Naive thymus-derived CD4-positive, alpha-beta T cell (primary cell): ENCODE measurements around the gene METTL16. TPM values are rescaled to one million over a fixed set of nuclear protein-coding genes. Genes with fewer than 3 reads are reported as not detected.

Source experiments
- ATAC-seq: fragments of 150-1000 bp; cut with Tn5 transposase; 2 replicates; pipeline ENCODE4 v1.10.0; 2021; ENCODE audit warnings: mild to moderate bottlenecking, moderate library complexity
- CTCF ChIA-PET: fragments of 350-600 bp; sonication (Branson Sonifier 250); formaldehyde crosslinking; loops from one replicate; lab custom pipeline; 2021; ENCODE audit warnings: antibody characterized with exemption; lab: Charles Lee
- POLR2A ChIA-PET: fragments of 350-600 bp; sonication (Branson Sonifier 250); formaldehyde crosslinking; loops from one replicate; lab custom pipeline; 2021; ENCODE audit warnings: antibody characterized with exemption, inconsistent platforms; lab: Charles Lee
- DNase-seq, 9 donors: peaks; one replicate each; pipeline versions ENCODE4 v3.0.0 to v3.0.0-alpha.2; 2020 to 2022; ENCODE audit warnings: mixed read lengths in 1 of 9
- H3K27ac ChIP-seq: one replicate; pipeline ENCODE4 v1.7.0; 2013; ENCODE audit warnings: mild to moderate bottlenecking, low read depth, low read length, moderate library complexity
- H3K27me3 ChIP-seq, 2 donors: one replicate each; pipeline ENCODE4 v1.7.0; 2013; ENCODE audit warnings: low read length in 2 of 2, mild to moderate bottlenecking in 2 of 2, moderate library complexity in 2 of 2; ENCODE audit not compliant: control insufficient read depth in 2 of 2, insufficient read depth in 2 of 2
- H3K36me3 ChIP-seq, 3 experiments: 1 replicate in 2 of 3; 2 replicates in 1 of 3; pipeline ENCODE4 v1.7.0; 2013; ENCODE audit warnings: low read length in 3 of 3, mild to moderate bottlenecking in 3 of 3, moderate library complexity in 1 of 3; ENCODE audit not compliant: insufficient read depth in 3 of 3, control insufficient read depth in 2 of 3
- H3K4me1 ChIP-seq, 2 donors: one replicate each; pipeline ENCODE4 v1.7.0; 2013; ENCODE audit warnings: low read length in 2 of 2, mild to moderate bottlenecking in 2 of 2, moderate library complexity in 1 of 2; ENCODE audit not compliant: control insufficient read depth in 2 of 2, insufficient read depth in 2 of 2
- H3K4me3 ChIP-seq: 2 replicates; pipeline ENCODE4 v1.7.0; 2013; ENCODE audit warnings: mild to moderate bottlenecking, low read length
- H3K9me3 ChIP-seq, 3 experiments: 1 replicate in 2 of 3; 2 replicates in 1 of 3; pipeline ENCODE4 v1.7.0; 2013; ENCODE audit warnings: low read length in 3 of 3; ENCODE audit not compliant: control insufficient read depth in 2 of 3
- H3K27ac Mint-ChIP-seq, 9 donors: one replicate each; pipeline ENCODE4 v1.8.0; 2020 to 2022; ENCODE audit warnings: mixed read lengths in 9 of 9, mild to moderate bottlenecking in 8 of 9, moderate library complexity in 5 of 9, inconsistent platforms in 2 of 9
- H3K27me3 Mint-ChIP-seq, 5 donors: one replicate each; pipeline ENCODE4 v1.8.0; 2021 to 2022; ENCODE audit warnings: mixed read lengths in 5 of 5, mild to moderate bottlenecking in 1 of 5
- H3K36me3 Mint-ChIP-seq, 5 donors: one replicate each; pipeline ENCODE4 v1.8.0; 2020 to 2022; ENCODE audit warnings: mixed read lengths in 5 of 5, mild to moderate bottlenecking in 3 of 5, inconsistent platforms in 1 of 5
- H3K4me1 Mint-ChIP-seq, 7 donors: one replicate each; pipeline ENCODE4 v1.8.0; 2020 to 2022; ENCODE audit warnings: mixed read lengths in 7 of 7, mild to moderate bottlenecking in 3 of 7, inconsistent platforms in 1 of 7
- H3K4me3 Mint-ChIP-seq, 10 donors: one replicate each; pipeline ENCODE4 v1.8.0; 2020 to 2022; ENCODE audit warnings: mild to moderate bottlenecking in 10 of 10, mixed read lengths in 10 of 10, moderate library complexity in 6 of 10, inconsistent platforms in 2 of 10
- H3K9me3 Mint-ChIP-seq, 11 donors: one replicate each; pipeline ENCODE4 v1.8.0; 2020 to 2022; ENCODE audit warnings: mixed read lengths in 11 of 11, mild to moderate bottlenecking in 4 of 11, inconsistent platforms in 1 of 11, moderate library complexity in 1 of 11
- intact Hi-C, 2 donors: fragments of 100-400 bp; cut with micrococcal nuclease; formaldehyde crosslinking; loops; one replicate each; pipeline ENCODE4 v1.15.1; 2023
- polyA plus RNA-seq, 2 donors: library from polyadenylated mRNA; unstranded; fragments of 300-500 nt; fragmentation: Illumina TruSeq; gene quantifications; one replicate each; pipeline ENCODE4 v1.2.3, GENCODE V29; 2021
- total RNA-seq, 6 experiments: library from RNA in 5 of 6; stranded (reverse) in 5 of 6; gene quantifications; 1 replicate in 5 of 6; 2 replicates in 1 of 6; pipeline ENCODE4 v1.2.3 and lab custom pipeline; 2021 to 2026

The METTL16 gene
- total and polyA plus RNA-seq, 7 experiments from 2014 or later = 21.0 to 67.7 (median 37.0) TPM

- no peak overlapping the region for H3K4me3 ChIP-seq
- H3K27ac ChIP-seq = no peak overlapping the region
- ChIA-PET POLR2A (interaction anchor here (0.7 kb wide), 1 partner anchor 9 kb away, joined by 4 read pairs; no protein-coding TSS in a partner anchor), CTCF (interaction anchor here (2.0 kb wide), 1 partner anchor 9 kb away, joined by 5 read pairs; no protein-coding TSS in a partner anchor)
- no peaks in the 10 kb centered on the region for H3K4me1 ChIP-seq
- Mint-ChIP-seq H3K4me3 (no peak overlapping the region), H3K27ac (no peak overlapping the region), H3K9me3 (no peaks in the 10 kb centered on the region), H3K36me3 (peaks cover 0 to 18% (median 0%) of the 10 kb centered on the region in 5 donors), H3K27me3 (no peaks in the 10 kb centered on the region), H3K4me1 (no peaks in the 10 kb centered on the region)
- DNase-seq (no peak), ATAC-seq (no peak)
- intact Hi-C loops = no loop called here
- H3K36me3 ChIP-seq = peaks cover 0 to 87% (median 0%) of the 10 kb centered on the region in 3 experiments
- H3K27me3 ChIP-seq = no peaks in the 10 kb centered on the region
- no peaks in the 10 kb centered on the region for H3K9me3 ChIP-seq
Observed at GRCh38 chr17:2373179-2373578, 138.5 kb downstream of the METTL16 start.

GRCh38 chr17:2372681-2373080 lies 139.0 kb downstream of the METTL16 start:
- no peak overlapping the region for H3K4me3 ChIP-seq
- no peaks in the 10 kb centered on the region for H3K4me1 ChIP-seq
- peaks cover 0 to 88% (median 0%) of the 10 kb centered on the region in 3 experiments for H3K36me3 ChIP-seq
- peaks cover 0 to 18% (median 0%) of the 10 kb centered on the region in 5 donors for H3K36me3 Mint-ChIP-seq
- DNase-seq = no peak
- ATAC-seq = no peak
- H3K27me3 ChIP-seq = no peaks in the 10 kb centered on the region
- H3K4me1 Mint-ChIP-seq = no peaks in the 10 kb centered on the region
- intact Hi-C loops = no loop called here
- ChIA-PET POLR2A (no interaction called here), CTCF (interaction anchor here (2.0 kb wide), 1 partner anchor 10 kb away, joined by 5 read pairs; no protein-coding TSS in a partner anchor)
- H3K9me3 ChIP-seq = no peaks in the 10 kb centered on the region
- H3K9me3 Mint-ChIP-seq = no peaks in the 10 kb centered on the region
- no peak overlapping the region for H3K4me3 Mint-ChIP-seq
- no peaks in the 10 kb centered on the region for H3K27me3 Mint-ChIP-seq
- H3K27ac Mint-ChIP-seq = no peak overlapping the region
- no peak overlapping the region for H3K27ac ChIP-seq

GRCh38 chr17:2372180-2372579 lies 139.5 kb downstream of the METTL16 start:
- Mint-ChIP-seq H3K27ac (no peak overlapping the region), H3K36me3 (peaks cover 0 to 18% (median 0%) of the 10 kb centered on the region in 5 donors), H3K27me3 (no peaks in the 10 kb centered on the region), H3K4me3 (no peak overlapping the region), H3K4me1 (no peaks in the 10 kb centered on the region), H3K9me3 (no peaks in the 10 kb centered on the region)
- peaks cover 0 to 87% (median 0%) of the 10 kb centered on the region in 3 experiments for H3K36me3 ChIP-seq
- H3K9me3 ChIP-seq = no peaks in the 10 kb centered on the region
- DNase-seq (no peak), ATAC-seq (no peak)
- H3K27ac ChIP-seq = no peak overlapping the region
- H3K4me1 ChIP-seq = no peaks in the 10 kb centered on the region
- no peaks in the 10 kb centered on the region for H3K27me3 ChIP-seq
- H3K4me3 ChIP-seq = no peak overlapping the region
- CTCF ChIA-PET = interaction anchor here (2.0 kb wide), 1 partner anchor 10 kb away, joined by 5 read pairs; no protein-coding TSS in a partner anchor
- POLR2A ChIA-PET = no interaction called here
- intact Hi-C loops = no loop called here

- ATAC-seq (no peak), DNase-seq (peak in 1 of 9 donors; percentile 5)
- Mint-ChIP-seq H3K27me3 (no peaks in the 10 kb centered on the region), H3K36me3 (peaks cover 0 to 17% (median 0%) of the 10 kb centered on the region in 5 donors), H3K4me1 (no peaks in the 10 kb centered on the region), H3K4me3 (no peak overlapping the region), H3K27ac (no peak overlapping the region), H3K9me3 (no peaks in the 10 kb centered on the region)
- Histone ChIP-seq H3K27ac (no peak overlapping the region), H3K4me3 (no peak overlapping the region), H3K27me3 (no peaks in the 10 kb centered on the region), H3K9me3 (no peaks in the 10 kb centered on the region), H3K4me1 (no peaks in the 10 kb centered on the region), H3K36me3 (peaks cover 0 to 88% (median 0%) of the 10 kb centered on the region in 3 experiments)
- intact Hi-C loops = no loop called here
- ChIA-PET CTCF (no interaction called here), POLR2A (no interaction called here)
Observed at GRCh38 chr17:2371183-2372130, 140.2 kb downstream of the METTL16 start.

- H3K27me3 Mint-ChIP-seq = no peaks in the 10 kb centered on the region
- H3K36me3 ChIP-seq = peaks cover 0 to 86% (median 0%) of the 10 kb centered on the region in 3 experiments
- no peak overlapping the region for H3K27ac ChIP-seq
- H3K9me3 ChIP-seq = no peaks in the 10 kb centered on the region
- no peaks in the 10 kb centered on the region for H3K9me3 Mint-ChIP-seq
- peak in 1 of 9 donors; percentile 5 for DNase-seq
- ChIA-PET POLR2A (no interaction called here), CTCF (interaction anchor here (0.5 kb wide), 1 partner anchor 422 kb away, joined by 3 read pairs; no protein-coding TSS in a partner anchor)
- no peak overlapping the region for H3K4me3 Mint-ChIP-seq
- H3K36me3 Mint-ChIP-seq = peaks cover 0 to 11% (median 0%) of the 10 kb centered on the region in 5 donors
- intact Hi-C loops = no loop called here
- H3K27ac Mint-ChIP-seq = no peak overlapping the region
- no peaks in the 10 kb centered on the region for H3K4me1 Mint-ChIP-seq
- H3K27me3 ChIP-seq = no peaks in the 10 kb centered on the region
- H3K4me3 ChIP-seq = no peak overlapping the region
- no peak for ATAC-seq
- no peaks in the 10 kb centered on the region for H3K4me1 ChIP-seq
Observed at GRCh38 chr17:2370211-2370589, 141.5 kb downstream of the METTL16 start.

- no peaks in the 10 kb centered on the region for H3K4me1 ChIP-seq
- H3K36me3 Mint-ChIP-seq = peaks cover 0 to 7% (median 0%) of the 10 kb centered on the region in 5 donors
- H3K4me3 ChIP-seq = no peak overlapping the region
- H3K9me3 ChIP-seq = no peaks in the 10 kb centered on the region
- no peak overlapping the region for H3K4me3 Mint-ChIP-seq
- ChIA-PET POLR2A (no interaction called here), CTCF (interaction anchor here (0.5 to 1.1 kb wide), 4 partner anchors 13 to 423 kb away, joined by 3 to 7 read pairs (median 3); no protein-coding TSS in a partner anchor)
- no peak overlapping the region for H3K27ac Mint-ChIP-seq
- peaks cover 0 to 86% (median 0%) of the 10 kb centered on the region in 3 experiments for H3K36me3 ChIP-seq
- ATAC-seq (no peak), DNase-seq (peak in 1 of 9 donors; percentile 7)
- no peaks in the 10 kb centered on the region for H3K27me3 Mint-ChIP-seq
- H3K9me3 Mint-ChIP-seq = no peaks in the 10 kb centered on the region
- no peaks in the 10 kb centered on the region for H3K27me3 ChIP-seq
- intact Hi-C loops = no loop called here
- no peaks in the 10 kb centered on the region for H3K4me1 Mint-ChIP-seq
- H3K27ac ChIP-seq = no peak overlapping the region
Observed at GRCh38 chr17:2369551-2370210, 142.0 kb downstream of the METTL16 start.
